G401 (cell line): ENCODE results near the gene WDR44. TPM values are rescaled to one million over a fixed set of nuclear protein-coding genes. Genes with fewer than 3 reads are reported as not detected.

ENCODE experiments used
- DNase-seq: peaks from one replicate; pipeline ENCODE4 v3.0.0-alpha.2; 2015; ENCODE audit warnings: low spot score
- in situ Hi-C: cut with HindIII; loops from 2 replicates; pipeline ENCODE4 v1.10.0; 2016; ENCODE audit warnings: low sequenced_read_pairs, mixed read lengths
- total RNA-seq: library from RNA; depleted of rRNA; stranded (reverse); fragments of >200 nt; shearing (Covaris generic); gene quantifications from 2 replicates; pipeline ENCODE4 v1.2.3, GENCODE V29; 2014

Gene WDR44
- total RNA-seq, 1 experiment from 2014 or later: 6.4 TPM

DNA sequence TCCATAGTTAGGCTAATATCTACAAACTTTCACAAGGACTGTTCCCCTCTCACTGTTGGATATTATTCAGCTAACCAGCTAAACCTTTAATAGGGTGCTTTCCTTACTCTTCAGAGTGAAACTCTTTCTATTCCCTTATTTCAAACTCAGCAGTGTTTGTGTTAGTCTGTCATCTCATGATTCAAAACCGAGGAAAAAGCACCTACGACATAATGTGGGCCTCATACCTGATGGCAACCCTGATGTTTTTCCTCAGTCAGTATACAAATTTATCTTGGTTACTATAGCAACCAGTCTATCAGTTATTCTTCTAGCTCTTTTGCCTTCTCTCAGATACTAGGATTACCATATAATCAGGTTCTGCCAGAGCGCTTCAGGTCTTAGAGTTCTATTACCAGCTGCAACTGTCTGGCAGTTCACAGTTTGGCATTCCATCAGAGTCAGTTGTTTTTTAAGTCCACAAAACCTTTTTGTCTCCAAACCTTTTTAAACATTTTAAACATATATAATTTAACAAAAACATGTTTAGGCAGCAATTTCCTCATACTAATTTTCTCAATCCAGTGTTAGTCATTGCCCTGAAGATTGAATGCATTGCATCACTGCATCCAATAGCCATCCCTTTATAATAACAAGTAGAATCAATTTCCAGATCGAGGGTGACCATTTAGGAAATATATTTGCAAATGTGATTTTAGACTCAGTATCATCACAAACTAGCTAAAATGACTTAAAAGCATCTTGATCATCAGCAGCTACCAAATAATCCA lies 7.4 kb downstream of the WDR44 start:
- DNase-seq: no peak
- in situ Hi-C loops: no loop called here

DNA sequence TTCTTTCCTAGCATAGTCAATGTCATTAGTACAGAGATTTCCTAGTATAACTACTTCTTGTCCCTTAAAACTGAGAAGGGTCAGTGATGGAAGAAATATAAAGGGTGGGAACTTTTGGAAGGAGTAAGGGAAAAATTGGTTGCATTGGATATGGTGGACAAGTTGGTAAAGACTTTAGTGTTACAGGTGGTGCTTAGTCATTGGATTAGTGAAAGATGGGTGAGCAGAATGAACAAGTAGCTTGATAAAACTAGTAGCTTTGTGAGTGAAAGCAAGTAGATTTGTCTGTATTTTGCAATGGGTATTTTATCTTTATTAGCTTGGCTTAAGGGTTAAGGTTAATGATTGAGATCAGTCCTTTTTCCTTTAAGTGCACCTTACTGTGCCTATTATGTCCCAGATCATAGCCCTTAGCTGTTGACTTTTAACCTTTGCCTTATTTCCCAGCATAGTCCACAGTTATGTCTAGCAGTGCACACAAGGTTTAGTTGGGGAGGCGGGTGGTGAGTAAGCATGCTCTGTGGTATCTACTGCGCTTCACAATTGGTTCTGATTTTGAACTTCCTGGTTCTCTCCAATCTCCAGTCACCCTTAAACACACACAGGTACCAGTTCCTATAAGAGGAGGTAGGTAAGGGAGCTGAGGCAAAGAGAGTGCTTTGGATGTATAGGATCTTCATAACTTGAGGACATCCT lies 9.5 kb downstream of the WDR44 start:
- DNase-seq: no peak
- in situ Hi-C loops: no loop called here

DNA sequence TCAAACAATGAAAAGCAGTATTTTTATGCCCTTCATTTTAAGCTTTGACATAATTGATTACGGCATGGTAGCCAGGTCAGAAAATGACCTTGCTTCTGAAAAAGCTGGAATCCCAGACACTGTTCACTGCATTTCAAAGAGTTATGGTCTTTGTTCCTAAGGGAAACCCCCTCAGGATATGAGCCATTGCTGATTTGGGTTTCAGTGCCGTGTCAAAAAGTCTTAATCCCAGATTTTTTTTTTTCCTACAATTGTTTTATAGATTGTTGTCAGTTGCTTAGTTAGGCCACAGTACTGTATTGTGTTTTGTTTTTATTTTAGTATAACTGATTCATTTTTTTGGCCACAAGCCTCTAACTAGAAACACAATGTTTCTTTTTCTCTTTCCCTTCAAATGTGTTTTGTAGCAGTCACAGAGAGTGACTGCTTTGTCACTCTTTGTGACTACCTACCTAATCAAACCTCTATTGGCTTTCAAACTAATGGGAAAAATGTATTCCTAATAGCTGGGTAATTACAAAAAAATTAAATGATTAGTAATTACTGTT lies 10.3 kb downstream of the WDR44 start:
- in situ Hi-C loops: no loop called here

DNA sequence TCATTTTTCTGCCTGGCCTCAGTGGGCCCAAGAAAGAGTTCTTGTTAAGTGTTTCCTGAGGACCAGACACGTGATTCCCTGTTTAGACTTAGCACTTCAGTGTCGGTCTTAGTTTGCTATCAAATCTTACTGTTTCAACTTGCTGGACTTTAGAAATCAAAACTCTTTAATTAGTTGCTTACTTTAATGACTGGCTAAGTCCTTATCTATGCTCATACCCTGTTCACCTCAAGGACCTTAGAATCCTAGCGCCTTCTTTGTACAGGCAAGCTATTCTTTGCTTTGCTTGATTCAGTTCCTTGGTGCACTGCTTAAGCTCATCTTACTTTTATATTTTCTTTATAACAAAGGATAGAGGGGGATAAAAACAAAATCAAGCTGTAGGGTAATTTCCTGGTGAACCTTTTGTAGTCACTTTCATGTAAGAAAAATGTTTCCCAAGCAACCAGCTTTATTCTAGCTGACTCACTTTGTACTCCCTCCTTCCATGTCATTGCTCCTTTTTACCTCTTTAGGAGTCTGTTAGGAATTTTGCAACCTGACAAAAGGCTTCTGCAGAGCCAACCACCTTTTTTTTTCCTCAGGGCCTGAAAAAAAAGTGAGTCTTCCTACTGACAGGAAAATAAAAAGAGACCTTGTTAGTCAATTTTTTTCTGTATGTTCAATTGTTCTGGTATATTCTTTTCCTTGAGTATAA lies 14.7 kb downstream of the WDR44 start:
- DNase-seq: no peak
- in situ Hi-C loops: no loop called here

More for the DNA sequence above, 10.3 kb downstream of the WDR44 start:
- DNase-seq: no peak

DNA sequence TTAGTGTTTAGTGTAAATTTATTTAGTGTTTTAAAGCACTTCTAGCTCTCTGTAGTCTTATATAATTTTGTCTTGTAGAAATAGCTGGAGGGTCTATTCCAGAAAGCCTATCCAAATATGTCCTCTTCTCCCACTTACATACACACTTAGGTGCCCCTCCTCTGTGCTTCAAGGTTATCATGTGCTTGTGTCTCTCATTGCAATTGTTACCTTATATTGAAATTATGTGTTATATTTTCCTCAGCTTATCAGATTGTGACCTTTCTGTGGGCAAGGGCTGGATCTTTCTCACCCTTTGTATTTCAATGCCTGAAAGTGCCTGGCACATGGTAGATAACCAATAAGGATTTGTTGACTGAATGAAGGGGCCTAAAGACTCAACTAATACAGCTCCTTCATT lies 18.4 kb downstream of the WDR44 start:
- no peak for DNase-seq
- in situ Hi-C loops: no loop called here

DNA sequence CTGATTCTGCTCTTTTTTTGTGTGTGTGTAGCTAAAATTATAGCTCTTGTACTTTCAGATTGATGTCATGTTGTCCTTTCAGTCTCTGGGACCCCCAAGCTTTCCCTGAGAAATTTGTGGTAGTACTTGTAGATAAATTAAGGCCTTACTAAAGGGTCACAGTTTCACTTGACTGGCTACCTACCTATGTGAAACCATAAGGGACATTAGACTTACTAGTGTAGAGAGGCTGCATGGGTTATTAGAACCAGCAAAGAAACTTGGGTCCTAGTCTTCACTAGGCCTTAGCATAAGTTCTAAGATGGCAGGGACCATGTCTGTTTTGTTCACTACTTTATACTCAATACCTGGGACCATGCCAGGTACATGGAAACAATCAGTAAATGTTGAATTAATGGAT lies 21.4 kb downstream of the WDR44 start:
- in situ Hi-C loops: no loop called here
- no peak for DNase-seq

DNA sequence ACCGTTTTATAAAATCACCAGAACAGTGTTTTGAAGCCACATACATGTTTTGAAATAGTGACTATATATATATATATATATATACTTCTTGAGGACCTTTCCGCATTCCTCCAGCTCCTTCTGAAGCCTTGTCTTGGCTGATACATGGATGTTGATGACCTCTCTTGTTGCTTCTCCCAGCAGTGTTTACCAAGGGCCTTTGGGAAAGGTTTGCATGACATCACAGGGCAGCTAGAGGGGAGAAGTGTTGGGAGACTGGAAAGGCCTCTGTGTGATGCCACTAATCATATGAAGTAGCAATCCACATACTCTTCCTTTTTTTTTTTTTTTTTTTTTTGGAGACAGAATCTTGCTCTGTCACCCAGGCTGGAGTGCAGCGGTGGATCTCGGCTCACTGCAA lies 22.5 kb downstream of the WDR44 start:
- no peak for DNase-seq
- in situ Hi-C loops: no loop called here

DNA sequence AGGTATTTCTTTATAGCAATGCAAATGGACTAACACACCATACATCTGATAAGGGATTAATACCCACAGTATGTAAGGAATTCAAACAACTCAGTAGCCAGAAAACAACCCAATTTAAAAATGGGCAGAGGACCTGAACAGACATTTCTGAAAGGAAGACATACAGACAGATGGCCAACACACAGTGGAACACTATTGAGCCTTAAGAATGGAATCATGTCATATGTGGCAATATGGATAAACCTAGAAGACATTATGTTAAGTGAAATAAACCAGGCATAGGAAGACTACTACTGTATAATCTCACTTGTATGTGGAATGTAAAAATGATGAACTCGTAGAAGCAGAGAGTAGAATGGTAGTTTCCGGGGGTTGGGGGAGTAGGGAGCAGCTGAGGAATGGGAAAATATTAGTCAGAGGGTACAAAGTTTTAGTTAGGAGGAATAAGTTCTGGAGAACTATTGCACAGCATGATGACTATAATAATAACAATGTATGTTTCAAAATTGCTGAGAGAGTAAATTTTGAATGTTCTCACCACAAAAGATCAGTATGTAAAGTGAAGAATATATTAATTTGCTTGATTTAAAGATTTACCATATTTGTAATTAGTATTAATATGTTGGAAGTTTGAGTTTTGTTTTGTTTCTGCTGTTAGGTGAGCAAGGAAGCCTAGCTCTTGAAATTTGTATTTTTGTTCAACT lies 25.2 kb downstream of the WDR44 start:
- in situ Hi-C loops: no loop called here
- no peak for DNase-seq

DNA sequence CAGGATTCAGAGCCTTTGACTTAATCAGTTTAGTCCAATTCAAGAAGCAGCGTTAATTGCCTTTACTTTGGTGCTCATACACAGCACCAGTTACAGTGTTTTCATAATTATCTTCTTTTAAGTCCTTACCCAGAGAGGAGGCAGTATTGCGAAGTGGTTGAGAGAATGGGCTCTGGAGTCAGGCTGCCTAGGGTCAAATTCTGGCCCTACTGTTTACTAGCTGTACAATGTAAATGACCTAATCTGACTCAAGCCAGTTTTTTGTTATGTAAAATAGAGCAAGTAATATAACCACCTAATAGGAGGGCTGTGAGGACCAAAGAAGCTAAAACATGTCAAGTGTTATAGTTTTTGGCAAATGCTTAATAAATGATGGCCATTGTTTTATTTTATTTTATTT lies 27.6 kb downstream of the WDR44 start:
- peak; percentile 14 for DNase-seq
- in situ Hi-C loops: no loop called here

DNA sequence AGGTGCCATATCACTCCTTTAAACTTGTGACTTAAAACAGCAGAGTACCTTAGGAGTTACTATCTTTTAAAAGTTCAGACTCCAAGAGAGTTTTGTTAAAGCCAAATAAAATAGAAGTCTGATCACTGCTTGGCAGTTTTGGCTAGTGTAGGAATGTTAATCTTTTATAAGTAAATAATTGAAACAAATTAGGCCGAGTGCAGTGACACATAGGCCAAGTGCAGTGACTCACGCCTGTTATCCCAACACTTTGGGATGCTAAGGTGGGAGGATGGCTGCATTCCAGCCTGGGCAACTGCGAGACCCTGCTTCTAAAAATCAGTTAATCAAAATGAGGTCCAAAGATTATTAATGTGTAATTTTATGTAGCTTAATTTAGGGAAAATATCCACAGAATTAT lies 37.2 kb downstream of the WDR44 start:
- in situ Hi-C loops: no loop called here
- no peak for DNase-seq

DNA sequence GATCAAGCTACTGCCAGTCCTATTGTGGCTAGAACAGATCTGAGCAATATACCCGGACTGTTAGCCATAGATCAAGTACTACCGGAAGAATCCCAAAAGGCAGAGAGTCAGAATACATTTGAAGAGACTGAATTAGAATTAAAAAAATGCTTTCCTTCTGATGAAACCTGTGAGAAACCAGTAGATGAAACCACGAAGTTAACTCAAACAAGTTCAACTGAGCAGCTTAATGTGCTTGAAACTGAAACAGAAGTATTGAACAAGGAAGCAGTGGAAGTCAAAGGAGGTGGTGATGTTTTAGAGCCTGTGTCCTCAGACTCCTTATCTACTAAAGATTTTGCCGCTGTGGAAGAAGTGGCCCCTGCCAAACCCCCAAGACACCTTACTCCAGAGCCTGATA lies 46.8 kb downstream of the WDR44 start:
- in situ Hi-C loops: no loop called here
- no peak for DNase-seq

DNA sequence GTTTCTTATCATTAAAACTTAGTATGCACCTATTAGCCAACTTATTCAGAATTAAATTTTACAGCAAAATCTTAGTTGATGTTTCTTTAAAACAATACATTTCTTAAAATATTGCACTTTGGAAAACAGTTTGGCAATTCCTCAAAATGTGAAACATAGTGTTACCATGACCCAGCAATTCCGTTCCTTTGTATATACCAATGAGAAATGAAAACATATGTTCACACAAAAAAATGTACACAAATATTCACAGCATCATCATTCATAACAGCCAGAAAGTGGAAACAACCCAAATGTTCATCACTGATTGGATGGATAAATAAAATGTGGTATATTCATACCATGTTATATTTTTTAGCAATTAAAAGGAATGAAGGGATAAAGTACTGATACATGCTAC lies 50.2 kb downstream of the WDR44 start:
- in situ Hi-C loops: no loop called here

DNA sequence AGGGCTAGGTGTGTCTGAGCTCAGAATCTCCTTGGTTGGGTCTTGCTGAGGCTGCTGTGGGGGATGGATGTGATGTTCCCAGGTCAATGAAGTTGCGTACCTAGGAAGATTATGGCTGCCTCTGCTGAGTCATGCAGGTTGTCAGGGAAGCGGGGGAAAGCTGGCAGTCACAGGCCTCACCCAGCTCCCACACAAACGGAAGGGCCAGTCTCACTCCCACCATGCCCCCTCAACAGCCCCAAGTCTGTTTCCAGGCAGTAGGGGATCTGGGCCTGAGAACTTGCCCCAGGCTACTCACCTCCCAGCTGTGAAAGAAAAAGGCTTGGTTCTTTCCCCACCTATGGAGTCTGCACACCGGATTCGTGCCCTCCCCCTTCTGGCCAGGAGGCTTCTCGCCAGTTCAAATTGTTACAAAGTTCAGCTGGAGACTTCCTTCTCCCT lies 72.9 kb downstream of the WDR44 start:
- no peak for DNase-seq
- in situ Hi-C loops: no loop called here

More for the DNA sequence above, 50.2 kb downstream of the WDR44 start:
- no peak for DNase-seq

DNA sequence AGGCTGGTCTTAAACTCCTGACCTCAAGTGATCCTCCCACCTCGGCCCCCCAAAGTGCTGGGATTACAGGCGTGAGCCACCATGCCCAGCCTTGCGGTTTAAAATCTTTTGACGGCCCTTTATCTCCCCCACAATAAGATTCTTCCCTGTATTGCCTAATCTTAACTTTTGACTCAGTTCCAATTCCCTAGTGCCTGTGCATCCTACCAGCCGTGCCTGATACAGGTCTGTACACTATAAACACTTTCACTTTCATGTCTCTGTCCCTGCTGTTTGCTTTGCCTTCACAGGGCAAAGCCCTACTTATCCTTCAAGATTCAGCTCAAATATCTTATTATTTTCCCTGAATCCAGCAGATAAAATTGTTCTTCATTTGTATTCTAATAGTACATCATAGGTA lies 74.6 kb downstream of the WDR44 start:
- peak; percentile 6 for DNase-seq
- in situ Hi-C loops: no loop called here

DNA sequence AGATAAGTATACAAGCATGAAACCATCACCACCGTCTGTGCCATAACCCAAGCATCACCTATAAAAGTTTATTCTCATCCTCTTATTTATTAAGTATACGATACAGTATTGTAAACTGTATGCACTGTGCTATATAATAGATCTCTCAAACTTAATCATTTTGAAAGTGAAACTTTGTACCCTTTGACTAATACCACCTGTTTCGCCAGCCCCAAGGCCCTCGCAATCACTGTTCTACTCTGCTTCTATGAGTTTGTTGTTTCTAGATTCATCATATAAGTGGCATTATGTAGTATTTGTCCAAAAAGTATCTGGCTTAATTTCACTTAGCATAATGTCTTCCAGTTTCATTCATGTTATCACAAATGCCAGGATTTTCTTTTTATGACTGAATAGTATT lies 77.7 kb downstream of the WDR44 start:
- no peak for DNase-seq
- in situ Hi-C loops: no loop called here

DNA sequence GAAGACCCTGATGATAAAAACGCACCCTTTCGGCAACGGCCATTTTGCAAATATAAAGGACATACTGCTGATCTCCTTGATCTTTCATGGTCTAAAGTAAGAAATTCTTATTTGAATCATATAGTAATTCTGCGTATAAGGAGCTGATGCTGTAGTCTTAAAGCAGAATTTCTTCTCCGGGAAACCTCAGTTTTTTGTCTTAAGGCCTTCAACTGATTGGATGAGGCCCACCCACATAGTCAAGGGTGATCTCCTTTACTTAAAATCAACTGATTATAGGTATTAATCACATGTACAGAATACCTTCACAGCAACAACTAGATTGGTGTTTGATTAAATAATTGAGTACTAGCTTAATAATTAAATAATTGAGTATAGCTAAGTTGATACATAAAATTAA lies 86.9 kb downstream of the WDR44 start:
- in situ Hi-C loops: no loop called here

DNA sequence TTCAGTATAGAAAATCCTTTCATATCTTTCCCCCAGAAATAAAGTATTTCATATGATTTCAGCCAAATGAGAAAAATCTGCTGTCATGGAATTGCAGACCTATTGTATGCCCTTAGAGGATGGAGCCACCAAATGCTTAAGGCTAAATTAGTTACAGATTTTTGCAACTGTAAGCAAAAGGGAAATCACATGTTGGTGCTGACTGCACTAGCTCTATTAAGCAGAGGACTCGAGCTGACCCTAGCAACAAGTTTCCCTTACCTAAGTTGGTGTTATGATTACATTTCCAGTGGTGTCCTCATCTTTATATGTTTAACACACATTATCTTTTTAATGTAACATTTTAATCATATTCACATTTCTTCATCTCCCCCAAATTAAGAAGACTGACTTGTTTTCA lies 91.4 kb downstream of the WDR44 start:
- DNase-seq: no peak
- in situ Hi-C loops: no loop called here

More for the DNA sequence above, 86.9 kb downstream of the WDR44 start:
- DNase-seq: no peak

DNA sequence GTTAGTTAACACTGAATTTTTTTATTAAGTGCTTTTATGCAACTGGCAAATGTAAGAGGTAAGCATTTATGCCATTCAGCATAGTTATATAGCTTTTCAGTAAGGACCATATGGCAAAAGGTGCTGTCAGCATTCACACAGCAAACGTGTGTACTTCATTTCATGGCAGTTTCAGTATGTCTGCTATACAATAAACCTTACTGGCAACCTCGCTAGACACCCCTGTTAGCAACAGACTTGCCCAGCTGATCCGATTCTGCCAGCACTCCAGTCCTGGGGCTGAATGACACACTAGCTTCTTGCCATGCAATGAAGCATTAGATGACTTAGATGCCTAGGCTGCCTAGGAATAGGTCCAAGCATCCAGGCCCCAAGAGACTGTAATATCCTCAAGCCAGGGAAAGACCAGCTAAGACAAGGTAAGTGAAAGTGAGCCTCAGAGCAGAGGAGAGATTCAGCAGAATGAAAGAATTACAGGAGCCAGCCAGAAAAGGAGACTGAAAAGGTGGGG lies 102.4 kb downstream of the WDR44 start:
- no peak for DNase-seq
- in situ Hi-C loops: no loop called here

DNA sequence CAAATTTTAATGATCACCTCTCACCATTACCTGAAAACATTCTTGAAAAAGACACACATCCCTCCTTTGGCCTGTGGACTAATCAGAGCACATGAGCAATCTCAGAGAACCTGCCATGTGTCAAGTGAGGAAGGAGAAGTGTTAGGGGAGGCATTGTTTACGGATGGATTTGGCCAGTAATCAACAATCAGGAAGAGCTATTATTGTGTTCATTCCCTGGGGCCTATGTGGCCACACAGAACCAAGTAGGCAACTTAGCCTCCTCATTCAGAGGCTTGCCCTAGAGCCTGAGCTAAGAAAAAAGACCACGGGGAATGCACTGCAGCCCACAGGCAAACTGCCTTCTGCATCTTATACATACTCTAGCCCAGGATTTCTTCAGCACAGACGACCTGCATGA lies 109.1 kb downstream of the WDR44 start:
- in situ Hi-C loops: no loop called here
- no peak for DNase-seq
